Measurements from ENCODE around the gene COL1A1. TPM values are rescaled to one million over a fixed set of nuclear protein-coding genes. Genes with fewer than 3 reads are reported as not detected.
A peak's percentile ranks its signal among the peaks of the same experiment; 100 is the strongest.

COL1A1 gene
- total and polyA plus RNA-seq, 2 experiments from 2014 or later: 1,063 to 6,071 TPM

DNA sequence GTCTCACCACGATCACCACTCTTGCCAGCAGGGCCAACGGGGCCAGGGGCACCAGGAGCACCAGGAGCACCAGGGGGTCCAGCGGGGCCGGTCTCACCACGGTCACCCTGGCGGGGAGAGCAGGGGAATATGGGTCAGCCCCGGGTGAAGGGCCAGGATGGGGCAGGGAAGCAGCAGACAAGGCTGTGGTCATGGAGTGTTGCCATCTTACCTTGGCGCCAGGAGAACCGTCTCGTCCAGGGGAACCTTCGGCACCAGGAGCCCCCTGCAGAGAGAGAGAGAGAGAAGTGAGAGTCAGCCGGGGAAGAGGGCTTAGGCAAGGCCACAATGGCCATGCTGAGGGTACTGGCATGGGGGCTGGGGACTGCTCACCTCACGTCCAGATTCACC lies 12.9 kb downstream of the COL1A1 start:
- DNase-seq (ENCODE audit: low spot score): no peak
- H3K79me2 ChIP-seq: peaks cover 4% of the 10 kb centered on the region
- H2AFZ ChIP-seq: no peak overlapping the region
- H3K9me2 ChIP-seq (replicated peaks; ENCODE audit: insufficient read depth): no peaks in the 10 kb centered on the region
- no peaks in the 10 kb centered on the region for H3K9me3 ChIP-seq (ENCODE audit: low read depth)
- no peaks in the 10 kb centered on the region for H3K36me3 ChIP-seq (replicated peaks; ENCODE audit: insufficient read depth, low read depth)
- H3K27me3 ChIP-seq: no peaks in the 10 kb centered on the region
- 89% methylated on average over 12 of the region's 13 CpGs for WGBS (ENCODE audit: low lambda C conversion rate, missing lambda C conversion rate)
- H3K4me3 ChIP-seq: no peak overlapping the region
- TF ChIP-seq EZH2 (IDR thresholded peaks at IDR 0.05; ENCODE audit: borderline replicate concordance) (no peak), EZH2phosphoT487 (IDR thresholded peaks at IDR 0.05; ENCODE audit: low read depth, severe bottlenecking, unreplicated experiment) (no peak), CTCF (IDR thresholded peaks at IDR 0.05; ENCODE audit: poor library complexity) (no peak)
- H3K4me1 ChIP-seq (ENCODE audit: insufficient read depth): no peaks in the 10 kb centered on the region
- H3K4me2 ChIP-seq: no peak overlapping the region
- H3K27ac ChIP-seq: peak overlapping the region; percentile 67
- peaks cover 67% of the 10 kb centered on the region for H4K20me1 ChIP-seq (ENCODE audit: insufficient read depth, poor library complexity, severe bottlenecking)

DNA sequence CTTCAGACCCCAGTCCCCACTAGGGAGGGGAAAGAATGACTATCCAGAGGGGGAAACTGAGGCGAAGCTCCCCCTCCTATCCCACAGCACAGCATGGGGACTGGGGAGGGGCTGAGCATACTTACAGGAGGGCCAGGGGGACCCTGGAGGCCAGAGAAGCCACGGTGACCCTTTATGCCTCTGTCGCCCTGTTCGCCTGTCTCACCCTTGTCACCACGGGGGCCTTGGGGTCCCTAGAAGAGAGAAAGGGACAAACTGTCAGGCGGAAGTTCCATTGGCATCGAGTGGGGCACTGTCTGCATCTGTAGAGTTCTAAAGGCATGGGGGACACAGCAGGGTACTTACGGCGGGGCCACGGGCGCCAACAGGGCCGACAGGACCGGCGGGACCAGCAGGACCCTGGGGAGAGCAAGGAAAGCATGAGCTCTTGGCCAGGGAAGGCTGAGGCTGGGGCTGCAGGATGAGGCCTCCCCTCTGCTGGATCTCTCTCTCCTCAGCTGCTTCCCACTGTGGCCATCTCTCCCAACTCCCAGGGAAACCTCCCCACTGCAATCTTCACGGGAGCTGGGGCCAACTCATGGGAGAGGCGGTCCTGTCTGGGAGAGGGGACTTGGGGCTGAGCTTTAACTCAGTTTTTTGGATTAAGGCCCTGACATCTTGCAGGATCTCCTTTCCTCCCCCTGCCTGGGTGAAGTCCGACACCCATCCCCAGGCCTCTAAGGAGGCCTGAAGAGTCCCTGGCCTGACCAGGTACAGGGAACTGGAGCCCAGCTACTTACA lies 13.5 kb downstream of the COL1A1 start:
- H3K27me3 ChIP-seq: no peaks in the 10 kb centered on the region
- WGBS (ENCODE audit: low lambda C conversion rate, missing lambda C conversion rate): 88% methylated on average over 17 of the region's 17 CpGs
- H3K4me2 ChIP-seq: no peak overlapping the region
- no peaks in the 10 kb centered on the region for H3K36me3 ChIP-seq (replicated peaks; ENCODE audit: insufficient read depth, low read depth)
- H3K9me2 ChIP-seq (replicated peaks; ENCODE audit: insufficient read depth): no peaks in the 10 kb centered on the region
- H3K79me2 ChIP-seq: peaks cover 4% of the 10 kb centered on the region
- no peak for DNase-seq (ENCODE audit: low spot score)
- no peaks in the 10 kb centered on the region for H3K4me1 ChIP-seq (ENCODE audit: insufficient read depth)
- no peak overlapping the region for H2AFZ ChIP-seq
- peak overlapping the region; percentile 67 for H3K27ac ChIP-seq
- no peak overlapping the region for H3K4me3 ChIP-seq
- H4K20me1 ChIP-seq (ENCODE audit: insufficient read depth, poor library complexity, severe bottlenecking): peaks cover 61% of the 10 kb centered on the region
- TF ChIP-seq CTCF (IDR thresholded peaks at IDR 0.05; ENCODE audit: poor library complexity) (no peak), EZH2 (IDR thresholded peaks at IDR 0.05; ENCODE audit: borderline replicate concordance) (no peak), EZH2phosphoT487 (IDR thresholded peaks at IDR 0.05; ENCODE audit: low read depth, severe bottlenecking, unreplicated experiment) (no peak)
- H3K9me3 ChIP-seq (ENCODE audit: low read depth): no peaks in the 10 kb centered on the region

DNA sequence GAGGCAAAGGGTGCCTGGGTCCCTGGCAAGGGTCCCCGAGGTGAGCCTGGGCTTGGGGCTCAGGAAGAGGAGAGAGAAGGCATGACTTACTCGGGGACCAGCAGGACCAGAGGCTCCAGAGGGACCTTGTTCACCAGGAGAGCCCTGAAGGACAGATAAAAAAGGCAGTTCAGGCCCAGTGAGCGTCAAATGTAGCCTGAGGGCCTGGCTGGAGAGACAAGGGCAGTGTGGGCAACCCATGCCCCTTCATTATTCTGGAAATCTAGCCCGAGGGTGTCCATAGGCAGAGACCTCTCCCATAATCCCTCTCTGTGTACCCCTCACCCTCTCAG lies 14.1 kb downstream of the COL1A1 start:
- WGBS (ENCODE audit: low lambda C conversion rate, missing lambda C conversion rate): 74% methylated on average over 4 of the region's 4 CpGs
- no peaks in the 10 kb centered on the region for H3K36me3 ChIP-seq (replicated peaks; ENCODE audit: insufficient read depth, low read depth)
- H4K20me1 ChIP-seq (ENCODE audit: insufficient read depth, poor library complexity, severe bottlenecking): peaks cover 55% of the 10 kb centered on the region
- no peak overlapping the region for H3K4me2 ChIP-seq
- no peak overlapping the region for H2AFZ ChIP-seq
- H3K4me3 ChIP-seq: no peak overlapping the region
- H3K27ac ChIP-seq: peak overlapping the region; percentile 67
- no peaks in the 10 kb centered on the region for H3K79me2 ChIP-seq
- TF ChIP-seq EZH2 (IDR thresholded peaks at IDR 0.05; ENCODE audit: borderline replicate concordance) (no peak), EZH2phosphoT487 (IDR thresholded peaks at IDR 0.05; ENCODE audit: low read depth, severe bottlenecking, unreplicated experiment) (no peak), CTCF (IDR thresholded peaks at IDR 0.05; ENCODE audit: poor library complexity) (no peak)
- H3K4me1 ChIP-seq (ENCODE audit: insufficient read depth): no peaks in the 10 kb centered on the region
- no peaks in the 10 kb centered on the region for H3K27me3 ChIP-seq
- DNase-seq (ENCODE audit: low spot score): no peak
- no peaks in the 10 kb centered on the region for H3K9me2 ChIP-seq (replicated peaks; ENCODE audit: insufficient read depth)
- H3K9me3 ChIP-seq (ENCODE audit: low read depth): no peaks in the 10 kb centered on the region

Data from hepatocyte (in vitro differentiated cells).